HG02885 (cell line): ENCODE results near the gene NANOGP8.
"Not testable (repeated sequence)": the region's sequence is repeated elsewhere in the genome, so short reads cannot be mapped to it uniquely, and the experiment has no call there.

ENCODE experiments used
- ATAC-seq: cut with Tn5 transposase; IDR thresholded peaks from one replicate; pipeline ENCODE4 v1.9.1; 2021; ENCODE audit warnings: mild to moderate bottlenecking; ENCODE audit not compliant: unreplicated experiment, poor library complexity

NANOGP8 gene, protein sequence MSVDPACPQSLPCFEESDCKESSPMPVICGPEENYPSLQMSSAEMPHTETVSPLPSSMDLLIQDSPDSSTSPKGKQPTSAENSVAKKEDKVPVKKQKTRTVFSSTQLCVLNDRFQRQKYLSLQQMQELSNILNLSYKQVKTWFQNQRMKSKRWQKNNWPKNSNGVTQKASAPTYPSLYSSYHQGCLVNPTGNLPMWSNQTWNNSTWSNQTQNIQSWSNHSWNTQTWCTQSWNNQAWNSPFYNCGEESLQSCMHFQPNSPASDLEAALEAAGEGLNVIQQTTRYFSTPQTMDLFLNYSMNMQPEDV

DNA sequence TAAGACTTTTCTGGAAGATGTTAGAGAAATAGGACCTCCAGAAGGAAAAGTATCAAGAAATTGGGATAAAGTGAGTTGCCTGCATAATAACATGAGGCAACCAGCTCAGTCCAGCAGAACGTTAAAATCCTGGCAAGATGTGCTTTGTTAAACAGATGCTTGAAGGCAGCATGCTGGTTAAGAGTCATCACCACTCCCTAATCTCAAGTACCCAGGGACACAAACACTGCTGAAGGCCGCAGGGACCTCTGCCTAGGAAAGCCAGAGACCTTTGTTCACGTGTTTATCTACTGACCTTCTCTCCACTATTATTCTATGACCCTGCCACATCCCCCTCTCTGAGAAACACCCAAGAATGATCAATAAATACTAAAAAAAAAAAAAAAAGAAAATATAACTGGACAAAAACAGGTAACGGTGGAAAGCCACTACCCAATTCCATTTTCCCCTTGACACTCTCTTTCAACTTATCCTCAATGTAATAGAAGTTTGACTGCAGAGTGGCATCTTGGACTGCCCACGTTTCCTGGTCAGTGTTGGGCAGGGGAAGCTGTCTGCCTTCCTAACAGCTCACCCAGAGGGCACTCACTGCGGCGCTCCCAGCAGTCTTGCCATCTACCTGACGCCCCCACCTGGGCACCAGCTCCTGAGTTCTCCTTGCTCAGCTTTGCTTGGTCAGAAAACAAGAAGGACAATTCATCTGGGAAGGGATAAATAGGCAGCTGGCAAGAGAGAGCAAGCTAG, at the start of gene NANOGP8:
TSS of gene NANOGP8 (minus strand) at position 120 of the 744 bp plus-strand sequence. CDS start 185 bp downstream, outside the sequence.
- ATAC-seq, result not testable (repeated sequence)

DNA sequence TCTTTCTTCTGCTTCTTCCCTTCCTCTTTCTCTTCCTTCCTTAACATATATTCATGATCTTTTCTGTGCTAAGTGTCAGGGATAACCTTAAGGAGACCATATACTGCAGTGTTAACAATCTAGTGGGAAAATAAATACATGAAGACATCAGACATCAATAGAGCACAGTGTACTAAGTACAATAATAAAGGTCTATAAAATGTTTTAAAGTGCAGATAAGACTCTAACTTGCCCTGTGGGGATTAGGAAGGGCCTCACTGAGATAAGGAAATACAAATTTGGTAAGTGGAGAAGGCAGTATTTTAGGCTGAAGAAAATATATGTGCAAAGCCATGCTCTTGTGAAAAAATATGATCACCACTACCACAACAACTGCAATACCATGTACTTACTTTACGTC, 49.2 kb upstream of the NANOGP8 start:
- no peak for ATAC-seq

DNA sequence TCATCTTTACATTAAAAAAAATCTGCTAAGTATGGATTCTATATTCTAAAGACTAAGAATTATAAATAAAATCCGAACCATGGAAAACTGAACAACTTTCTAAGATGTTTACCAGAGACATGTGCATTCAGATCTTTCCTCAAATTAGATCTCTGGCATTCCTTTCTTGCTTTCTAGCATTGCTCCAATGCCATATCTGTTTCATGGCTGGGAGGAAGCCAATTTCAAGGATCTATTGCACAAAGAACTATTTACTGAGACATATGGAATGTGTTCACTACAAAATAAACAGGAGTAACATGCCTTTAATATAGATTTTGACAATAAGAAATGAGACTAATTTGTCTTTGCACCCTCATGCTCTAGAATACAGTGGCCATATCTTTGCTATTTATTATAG, 45.1 kb upstream of the NANOGP8 start:
- ATAC-seq, result no peak

GRCh38 chr15:35129361-35129760, 44.3 kb upstream of the NANOGP8 start:
- no peak for ATAC-seq

- no peak for ATAC-seq
Measured at GRCh38 chr15:35127717-35128116, 42.6 kb upstream of the NANOGP8 start.

DNA sequence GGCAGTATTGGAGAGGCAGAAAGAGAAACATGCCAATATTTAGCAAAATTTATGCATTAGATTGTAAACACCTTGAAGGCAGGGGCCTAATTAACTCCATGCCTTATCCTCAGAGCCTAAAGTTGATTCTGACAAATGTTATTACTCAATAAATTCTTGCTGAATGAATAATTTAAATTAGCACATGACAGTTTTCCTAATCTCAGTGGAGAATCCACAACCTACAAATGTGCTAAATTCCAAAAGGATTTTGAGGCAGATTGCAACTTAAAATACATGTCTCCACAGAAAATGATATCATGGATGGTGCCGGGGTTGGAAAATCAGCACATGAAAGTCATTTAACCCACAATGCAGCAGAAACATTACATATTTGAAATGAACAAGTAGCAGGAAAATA, 41.1 kb upstream of the NANOGP8 start:
- ATAC-seq, result no peak

- no peak for ATAC-seq
Measured at GRCh38 chr15:35123743-35124142, 38.6 kb upstream of the NANOGP8 start.

GRCh38 chr15:35121611-35122359, 36.7 kb upstream of the NANOGP8 start:
- ATAC-seq, result no peak

GRCh38 chr15:35120173-35120572, 35.1 kb upstream of the NANOGP8 start:
- ATAC-seq, result no peak

DNA sequence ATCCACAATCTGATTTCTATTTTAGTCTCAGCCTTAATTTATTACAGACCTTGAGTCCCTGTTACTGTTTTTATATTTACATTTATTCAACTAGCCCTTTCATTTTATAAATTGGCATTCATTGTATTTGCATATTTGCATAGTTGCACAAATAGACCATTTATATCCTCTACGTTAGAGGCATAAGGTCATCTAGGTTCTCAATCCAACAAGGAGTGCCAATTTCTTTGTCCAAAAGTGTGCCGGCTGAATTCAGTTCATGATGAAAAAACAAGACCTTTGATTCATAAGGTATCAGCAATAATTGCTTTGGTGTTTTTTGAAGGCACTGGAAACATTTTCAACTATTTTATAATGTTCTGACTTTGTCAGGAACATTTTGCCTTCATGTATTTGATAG, 33.9 kb upstream of the NANOGP8 start:
- ATAC-seq, result no peak

DNA sequence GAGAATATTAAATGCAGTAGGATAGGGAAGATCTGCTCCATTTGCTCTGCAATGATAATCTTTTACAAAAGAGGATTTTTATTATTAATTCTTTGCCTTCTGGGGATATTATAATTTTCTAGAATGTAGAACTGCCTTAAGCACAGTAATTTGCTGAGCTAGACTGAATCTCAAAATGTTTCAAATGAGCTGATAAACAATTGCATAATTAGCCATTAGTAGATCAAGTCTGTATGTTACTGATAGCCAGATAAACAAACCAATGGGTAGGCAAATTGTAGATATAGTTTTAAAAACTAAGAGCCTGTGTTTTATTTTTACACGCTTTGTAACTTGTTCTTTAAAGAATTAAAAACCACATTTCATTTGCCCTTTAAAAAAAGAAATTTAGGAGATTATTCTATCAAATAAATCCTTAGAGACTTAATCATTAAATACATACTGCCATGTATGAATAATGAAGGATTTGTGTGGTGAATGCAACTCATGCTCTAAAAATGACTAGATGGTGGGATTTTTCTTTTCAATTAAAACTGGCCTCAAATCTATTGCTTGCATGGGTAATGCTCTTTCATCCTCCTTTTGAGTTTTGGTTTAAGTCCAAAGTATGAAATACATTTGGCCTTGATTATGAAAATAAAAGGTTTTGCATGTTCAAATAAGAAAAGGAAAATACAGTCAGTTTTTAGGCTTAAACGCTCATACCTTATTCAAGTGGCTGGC, 32.6 kb upstream of the NANOGP8 start:
- ATAC-seq, result no peak

GRCh38 chr15:35115155-35115725, 30.1 kb upstream of the NANOGP8 start:
- ATAC-seq, result no peak

GRCh38 chr15:35112346-35112745, 27.3 kb upstream of the NANOGP8 start:
- no peak for ATAC-seq

DNA sequence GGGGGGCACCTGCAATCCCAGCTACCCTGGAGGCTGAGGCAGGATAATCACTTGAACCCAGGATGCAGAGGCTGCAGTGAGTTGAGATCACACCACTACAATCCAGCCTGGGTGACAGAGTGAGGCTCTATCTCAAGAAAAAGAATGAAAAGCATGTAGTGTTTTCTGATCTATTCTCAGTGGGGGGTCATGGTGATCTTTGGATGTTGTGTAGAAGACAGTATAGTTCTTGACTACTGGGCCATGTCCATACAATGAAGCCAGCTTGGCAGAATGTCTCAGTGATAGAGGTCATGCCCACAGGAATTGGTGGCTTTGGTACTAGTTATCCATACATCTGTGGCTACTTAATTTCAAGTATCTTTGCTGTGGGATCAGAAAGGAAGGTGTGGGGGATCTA, 26.8 kb upstream of the NANOGP8 start:
- ATAC-seq, result no peak

- ATAC-seq, result no peak
Measured at GRCh38 chr15:35108453-35108852, 23.4 kb upstream of the NANOGP8 start.

- ATAC-seq, result no peak
Measured at GRCh38 chr15:35107561-35107960, 22.5 kb upstream of the NANOGP8 start.

GRCh38 chr15:35107122-35107521, 22.0 kb upstream of the NANOGP8 start:
- ATAC-seq, result no peak

DNA sequence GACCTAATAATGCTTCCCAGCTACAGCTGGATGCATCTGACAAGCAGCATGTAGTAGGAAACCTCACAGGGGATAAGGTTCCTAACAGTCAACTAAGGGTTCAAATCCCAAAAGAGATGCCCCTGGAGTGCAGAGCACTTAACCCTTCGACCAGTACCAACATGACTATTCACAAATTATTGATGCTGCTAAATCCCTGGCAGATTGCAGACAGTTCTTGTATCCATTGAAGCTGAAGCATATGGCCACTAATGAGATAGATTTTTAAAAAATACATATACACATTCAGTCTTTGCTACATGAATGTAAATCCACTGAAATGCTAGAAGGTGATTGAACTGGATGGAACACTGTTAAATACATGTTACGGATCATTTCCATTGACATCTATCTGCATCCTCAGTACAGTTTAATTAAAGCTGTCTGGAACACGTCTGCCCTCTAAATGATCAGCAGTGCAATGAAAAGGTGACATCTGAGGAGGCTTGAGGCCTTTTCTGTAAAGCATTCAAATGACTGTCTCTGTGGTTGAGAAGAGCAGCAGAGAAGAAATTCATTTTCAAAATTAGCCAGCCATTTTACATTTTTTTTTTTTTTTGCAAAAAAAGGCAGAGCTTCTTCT, 19.5 kb upstream of the NANOGP8 start:
- no peak for ATAC-seq

DNA sequence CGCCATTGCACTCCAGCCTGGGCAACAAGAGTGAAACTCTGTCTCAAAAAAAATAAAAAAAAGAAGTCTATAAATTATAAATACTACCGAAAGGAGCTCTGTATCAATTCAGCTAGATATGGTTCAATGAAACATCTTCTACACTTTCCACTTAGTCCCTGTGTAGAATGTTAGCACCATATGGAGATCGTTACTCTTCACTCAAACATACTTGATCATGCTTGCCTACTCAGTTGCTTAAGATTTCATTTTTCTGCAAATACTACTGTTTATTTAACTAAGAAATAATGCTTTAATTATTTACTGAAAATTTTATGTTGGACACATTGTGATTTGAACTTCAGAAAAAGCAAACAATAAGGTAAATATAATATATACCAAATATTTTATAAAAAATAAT, 17.1 kb upstream of the NANOGP8 start:
- no peak for ATAC-seq

- ATAC-seq, result no peak
Measured at GRCh38 chr15:35101335-35101734, 16.2 kb upstream of the NANOGP8 start.
